ENCODE results near the gene ZFP82. TPM values are rescaled to one million over a fixed set of nuclear protein-coding genes. Genes with fewer than 3 reads are reported as not detected.

ZFP82 gene
- total RNA-seq, 4 donors from 2014 or later = 8.2 to 11.0 (median 9.1) TPM

- no peaks in the 10 kb centered on the region for H3K27me3 ChIP-seq
- no peak for DNase-seq
- no peak overlapping the region for H3K27ac ChIP-seq
- H3K36me3 ChIP-seq = peaks cover 6 to 20% of the 10 kb centered on the region in 2 donors
- no peaks in the 10 kb centered on the region for H3K4me1 ChIP-seq
- intact Hi-C loops (cut with DNase I) = no loop called here
- 92 to 96% methylated on average over 3 of the region's 3 CpGs for WGBS, 2 donors
- TF ChIP-seq CTCF (IDR thresholded peaks at IDR 0.05) (no peak), POLR2A (IDR thresholded peaks at IDR 0.05) (no peak)
- no peak overlapping the region for H3K4me3 ChIP-seq (replicated peaks in 1 of 3)
- no peaks in the 10 kb centered on the region for H3K9me3 ChIP-seq
These were observed 19.9 kb downstream of the ZFP82 start for GRCh38 chr19:36398571-36398970.

- intact Hi-C loops (cut with DNase I) = no loop called here
- H3K36me3 ChIP-seq = peaks cover 14 to 15% of the 10 kb centered on the region in 2 donors
- no peak for DNase-seq
These were observed 25.3 kb downstream of the ZFP82 start for GRCh38 chr19:36392916-36393673.

GRCh38 chr19:36379510-36379819 lies 39.0 kb downstream of the ZFP82 start:
- Histone ChIP-seq H3K4me1 (peaks cover 10 to 13% of the 10 kb centered on the region in 2 donors), H3K9me3 (no peaks in the 10 kb centered on the region), H3K27me3 (no peaks in the 10 kb centered on the region), H3K4me3 (replicated peaks in 1 of 3) (peak overlapping the region in 2 of 3 donors; percentile 54), H3K27ac (peak overlapping the region in 2 of 3 donors; percentile 27 to 81), H3K36me3 (no peaks in the 10 kb centered on the region)
- intact Hi-C loops (cut with DNase I) = no loop called here
- 41 to 58% methylated on average over 9 to 10 of the region's 10 CpGs for WGBS, 2 donors
- DNase-seq = no peak
- TF ChIP-seq CTCF (IDR thresholded peaks at IDR 0.05) = no peak
- TF ChIP-seq POLR2A (IDR thresholded peaks at IDR 0.05) = no peak

More at GRCh38 chr19:36392916-36393673, 25.3 kb downstream of the ZFP82 start:
- H3K27ac ChIP-seq = no peak overlapping the region
- no peaks in the 10 kb centered on the region for H3K27me3 ChIP-seq
- 99 to 100% methylated on average over 11 of the region's 11 CpGs for WGBS, 2 donors
- H3K4me1 ChIP-seq = no peaks in the 10 kb centered on the region
- no peaks in the 10 kb centered on the region for H3K9me3 ChIP-seq
- H3K4me3 ChIP-seq (replicated peaks in 1 of 3) = no peak overlapping the region
- TF ChIP-seq CTCF (IDR thresholded peaks at IDR 0.05) = no peak
- no peak for TF ChIP-seq POLR2A (IDR thresholded peaks at IDR 0.05)

GRCh38 chr19:36378625-36379509 lies 39.6 kb downstream of the ZFP82 start, which contains the start of gene ZFP14:
TSS of gene ZFP14 (minus strand) at chr19:36379201. CDS start at chr19:36367892, 11,309 bp downstream.
- DNase-seq = peak; percentile 93 to 95
- TF ChIP-seq POLR2A (IDR thresholded peaks at IDR 0.05) = peak; percentile 42 to 87
- peak in 2 of 6 experiments; percentile 2 to 18 for TF ChIP-seq CTCF (IDR thresholded peaks at IDR 0.05)
- peak within 1 kb of the TSS; percentile 46 to 81 (median 66) for H3K27ac ChIP-seq
- intact Hi-C loops (cut with DNase I) = no loop called here
- peak within 1 kb of the TSS; percentile 54 to 91 (median 54) for H3K4me3 ChIP-seq (replicated peaks in 1 of 3)
- H3K27me3 ChIP-seq = no peaks in the 10 kb centered on the region
- WGBS, 2 donors = 1 to 3% methylated on average over 60 to 68 of the region's 69 CpGs
- no peaks in the 10 kb centered on the region for H3K36me3 ChIP-seq
- H3K4me1 ChIP-seq = peaks cover 10 to 13% of the 10 kb centered on the region in 2 donors
- H3K9me3 ChIP-seq = no peaks in the 10 kb centered on the region

All from thyroid gland (tissue), 4 donors.